Omental fat pad (tissue), 4 donors: Measurements from ENCODE around the gene HOXA2. TPM values are rescaled to one million over a fixed set of nuclear protein-coding genes. Genes with fewer than 3 reads are reported as not detected.

Experiments
- ATAC-seq: fragments of 150-250 bp; one replicate; pipeline ENCODE4 v1.9.1; 2016; ENCODE audit warnings: mild to moderate bottlenecking, moderate library complexity; ENCODE audit not compliant: low FRiP score
- DNase-seq: peaks from one replicate; pipeline ENCODE4 v3.0.0-alpha.2; 2019; ENCODE audit warnings: low spot score
- CTCF ChIP-seq, 3 donors: fragments of 450-650 bp; IDR thresholded peaks; one replicate each; pipeline ENCODE4 v1.5.1; 2016 to 2017; ENCODE audit warnings: antibody characterized with exemption in 3 of 3, mild to moderate bottlenecking in 3 of 3, moderate library complexity in 2 of 3
- total RNA-seq, 4 donors: library from RNA; depleted of rRNA; stranded (reverse); fragments of >200 nt; gene quantifications; one replicate each; pipeline ENCODE4 v1.1.0, GENCODE V29; 2016

Gene HOXA2
- total RNA-seq, 4 donors from 2014 or later = 1.1 to 3.5 (median 1.5) TPM

DNA sequence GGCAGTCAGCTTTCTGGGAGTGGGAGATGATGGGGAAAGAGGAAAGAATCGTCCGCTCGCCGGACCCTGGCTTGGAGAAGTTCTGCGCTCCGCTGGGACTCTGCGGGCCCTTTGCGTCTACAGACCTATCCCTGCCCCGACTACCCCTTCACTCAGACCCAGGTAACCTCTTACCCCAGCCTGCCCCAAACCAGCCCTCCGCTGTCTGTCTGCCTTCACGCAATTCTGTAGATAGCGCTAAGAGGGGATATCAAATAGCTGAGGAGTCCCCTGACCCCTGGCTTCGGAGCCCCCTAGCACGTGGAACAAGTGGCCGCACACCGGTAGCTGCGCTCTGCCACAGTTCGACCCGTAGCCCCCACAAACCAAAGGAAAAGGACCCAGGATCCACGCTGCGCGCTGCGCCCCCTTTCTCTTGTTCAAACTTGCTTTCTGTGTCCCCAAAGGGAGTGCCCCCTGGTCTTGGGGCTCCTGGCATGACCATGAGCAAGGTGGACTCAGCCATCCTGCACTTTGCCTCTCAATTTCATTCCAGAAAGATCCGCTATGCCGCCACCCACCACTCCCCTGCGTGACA lies 21.1 kb upstream of the HOXA2 start:
- no peak for ATAC-seq
- no peak for DNase-seq
- no peak for TF ChIP-seq CTCF (IDR thresholded peaks at IDR 0.05)

DNA sequence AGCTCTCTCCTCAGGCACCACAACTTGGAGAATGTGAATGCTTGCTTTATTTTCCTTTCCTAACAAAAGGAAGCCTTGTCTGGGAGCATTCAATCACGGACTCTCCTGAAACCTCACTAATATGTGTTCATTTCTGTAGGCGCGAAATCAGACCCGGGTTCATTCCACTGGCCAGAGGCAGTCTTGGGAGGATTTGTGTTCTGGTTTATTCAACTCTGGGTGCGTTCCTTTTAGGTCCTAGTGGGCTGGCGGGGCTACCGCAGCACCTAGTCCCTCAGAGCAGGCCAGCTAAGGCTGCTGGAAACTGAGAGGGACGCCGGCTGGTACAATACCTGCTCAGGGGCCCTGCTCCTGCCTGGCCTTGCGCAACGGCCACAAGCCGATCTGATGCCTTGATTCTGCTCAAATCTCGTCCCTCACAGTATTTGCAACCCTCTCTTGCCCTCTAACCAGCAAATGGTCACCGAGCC lies 20.6 kb upstream of the HOXA2 start:
- no peak for TF ChIP-seq CTCF (IDR thresholded peaks at IDR 0.05)
- DNase-seq = no peak
- no peak for ATAC-seq

GRCh38 chr7:27122077-27122910 lies 19.8 kb upstream of the HOXA2 start:
- DNase-seq (no peak), ATAC-seq (no peak)
- no peak for TF ChIP-seq CTCF (IDR thresholded peaks at IDR 0.05)

DNA sequence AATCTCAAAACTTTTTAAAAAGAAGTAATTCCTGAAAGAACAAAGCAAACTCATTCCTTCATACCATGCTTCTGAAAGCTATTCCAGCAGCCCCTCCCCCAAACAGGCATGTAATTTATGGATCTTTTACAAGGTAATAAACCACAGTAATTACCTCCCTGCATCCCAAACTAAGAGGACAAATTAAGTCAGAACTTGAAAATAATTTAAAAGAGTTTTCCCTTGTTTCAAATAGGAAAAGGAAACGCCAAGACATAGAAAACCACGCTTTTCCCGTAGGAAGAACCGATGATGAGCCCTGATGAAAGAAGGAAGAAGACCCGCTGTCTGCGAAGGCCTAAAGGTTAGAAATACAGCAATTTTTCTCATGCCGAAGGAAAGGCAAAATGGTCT lies 19.2 kb upstream of the HOXA2 start:
- TF ChIP-seq CTCF (IDR thresholded peaks at IDR 0.05) = no peak
- ATAC-seq (no peak), DNase-seq (no peak)

DNA sequence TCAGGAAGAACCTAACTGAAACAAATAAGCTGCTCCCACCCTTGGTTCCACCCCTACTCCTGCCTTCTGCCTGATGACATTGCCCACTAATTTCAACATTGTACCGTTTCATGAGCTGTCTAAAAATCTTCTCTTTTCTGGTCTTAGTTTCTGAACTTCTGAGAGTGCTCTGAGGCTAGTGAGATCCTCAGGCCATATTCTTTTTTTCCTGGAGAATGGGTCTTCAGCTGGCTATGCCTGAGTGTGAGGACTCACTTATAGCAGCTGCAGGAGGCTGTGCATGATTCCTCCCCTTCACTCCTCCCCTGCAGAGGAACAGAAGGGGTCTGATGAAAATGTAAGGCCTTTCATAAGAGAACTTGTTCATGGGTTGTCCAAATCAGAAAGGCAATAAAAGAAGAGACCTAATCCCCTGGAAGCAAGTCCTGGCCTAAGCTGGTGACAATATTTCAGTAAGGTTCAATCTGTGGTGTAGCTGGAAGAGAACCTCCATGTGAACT lies 17.0 kb upstream of the HOXA2 start:
- TF ChIP-seq CTCF (IDR thresholded peaks at IDR 0.05) = no peak
- no peak for DNase-seq
- no peak for ATAC-seq

GRCh38 chr7:27118580-27118979 lies 16.1 kb upstream of the HOXA2 start:
- no peak for DNase-seq
- no peak for ATAC-seq
- no peak for TF ChIP-seq CTCF (IDR thresholded peaks at IDR 0.05)
